ENCODE results near the gene PJVK. TPM values are rescaled to one million over a fixed set of nuclear protein-coding genes. Genes with fewer than 3 reads are reported as not detected.
"Not testable (repeated sequence)": the region's sequence is repeated elsewhere in the genome, so short reads cannot be mapped to it uniquely, and the experiment has no call there.

The PJVK gene
- total RNA-seq, 1 donor from 2014 or later = 2.0 TPM

DNA sequence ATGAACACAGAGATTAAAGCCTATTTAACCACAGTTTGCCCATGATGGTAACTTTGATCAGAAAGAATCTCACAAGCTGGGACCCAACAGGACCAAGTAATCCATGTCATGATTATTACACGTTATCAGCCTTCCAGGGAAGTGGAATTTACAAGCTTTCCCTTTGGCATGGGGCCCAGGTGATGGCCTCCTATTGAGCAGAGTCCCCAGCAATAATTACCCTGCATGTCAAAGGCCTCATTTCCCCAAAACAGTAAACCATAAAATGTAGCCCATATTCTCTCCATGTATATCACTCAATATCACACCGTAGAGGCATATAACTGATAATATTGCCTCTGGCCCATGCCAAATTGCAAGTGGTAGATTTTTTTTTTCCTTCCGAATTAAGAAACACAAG, 39.1 kb upstream of the PJVK start:
- Mint-ChIP-seq H3K9me3 (ENCODE audit: unreplicated experiment) (peaks cover 9% of the 10 kb centered on the region), H3K27me3 (ENCODE audit: unreplicated experiment) (no peaks in the 10 kb centered on the region), H3K36me3 (ENCODE audit: unreplicated experiment) (no peaks in the 10 kb centered on the region), H3K4me3 (ENCODE audit: unreplicated experiment) (no peak overlapping the region), H3K4me1 (ENCODE audit: low read depth, unreplicated experiment) (peaks cover 6% of the 10 kb centered on the region), H3K27ac (ENCODE audit: unreplicated experiment) (no peak overlapping the region)
- DNase-seq = no peak
- TF ChIP-seq CTCF (IDR thresholded peaks at IDR 0.05; ENCODE audit: partially characterized antibody, unreplicated experiment) = no peak

DNA sequence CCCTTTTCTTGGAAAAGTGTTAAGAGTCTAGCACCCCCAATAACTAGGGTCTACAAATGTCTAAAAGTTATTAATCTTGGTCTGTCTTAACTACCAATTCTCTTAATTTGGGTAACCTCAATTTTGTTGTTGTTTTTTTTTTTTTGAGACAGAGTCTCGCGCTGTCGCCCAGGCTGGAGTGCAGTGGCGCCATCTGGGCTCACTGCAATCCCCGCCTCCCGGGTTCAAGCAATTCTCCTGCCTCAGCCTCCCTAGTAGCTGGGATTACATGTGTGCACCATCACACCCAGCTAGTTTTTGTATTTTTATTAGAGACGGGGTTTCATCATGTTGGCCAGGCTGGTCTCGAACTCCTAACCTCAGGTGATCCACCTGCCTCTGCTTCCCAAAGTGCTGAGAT, 38.7 kb upstream of the PJVK start:
- not testable (repeated sequence) for DNase-seq; H3K27me3 Mint-ChIP-seq (ENCODE audit: unreplicated experiment); H3K9me3 Mint-ChIP-seq (ENCODE audit: unreplicated experiment); H3K4me1 Mint-ChIP-seq (ENCODE audit: low read depth, unreplicated experiment); H3K36me3 Mint-ChIP-seq (ENCODE audit: unreplicated experiment); H3K27ac Mint-ChIP-seq (ENCODE audit: unreplicated experiment)
- peak overlapping the region; percentile 97 for H3K4me3 Mint-ChIP-seq (ENCODE audit: unreplicated experiment)

GRCh38 chr2:178413472-178414265, 37.5 kb upstream of the PJVK start:
- Mint-ChIP-seq H3K36me3 (ENCODE audit: unreplicated experiment) (no peaks in the 10 kb centered on the region), H3K9me3 (ENCODE audit: unreplicated experiment) (peaks cover 9% of the 10 kb centered on the region), H3K4me3 (ENCODE audit: unreplicated experiment) (peak overlapping the region; percentile 97), H3K4me1 (ENCODE audit: low read depth, unreplicated experiment) (peaks cover 6% of the 10 kb centered on the region), H3K27me3 (ENCODE audit: unreplicated experiment) (no peaks in the 10 kb centered on the region), H3K27ac (ENCODE audit: unreplicated experiment) (peak overlapping the region; percentile 99)
- DNase-seq = peak; percentile 85
- no peak for TF ChIP-seq CTCF (IDR thresholded peaks at IDR 0.05; ENCODE audit: partially characterized antibody, unreplicated experiment)

GRCh38 chr2:178414266-178415247, 36.6 kb upstream of the PJVK start:
- TF ChIP-seq CTCF (IDR thresholded peaks at IDR 0.05; ENCODE audit: partially characterized antibody, unreplicated experiment) = peak; percentile 90
- H3K27ac Mint-ChIP-seq (ENCODE audit: unreplicated experiment) = peak overlapping the region; percentile 99
- H3K27me3 Mint-ChIP-seq (ENCODE audit: unreplicated experiment) = no peaks in the 10 kb centered on the region
- no peaks in the 10 kb centered on the region for H3K36me3 Mint-ChIP-seq (ENCODE audit: unreplicated experiment)
- peak overlapping the region; percentile 97 for H3K4me3 Mint-ChIP-seq (ENCODE audit: unreplicated experiment)
- peaks cover 9% of the 10 kb centered on the region for H3K9me3 Mint-ChIP-seq (ENCODE audit: unreplicated experiment)
- DNase-seq = peak; percentile 91
- peaks cover 6% of the 10 kb centered on the region for H3K4me1 Mint-ChIP-seq (ENCODE audit: low read depth, unreplicated experiment)

DNA sequence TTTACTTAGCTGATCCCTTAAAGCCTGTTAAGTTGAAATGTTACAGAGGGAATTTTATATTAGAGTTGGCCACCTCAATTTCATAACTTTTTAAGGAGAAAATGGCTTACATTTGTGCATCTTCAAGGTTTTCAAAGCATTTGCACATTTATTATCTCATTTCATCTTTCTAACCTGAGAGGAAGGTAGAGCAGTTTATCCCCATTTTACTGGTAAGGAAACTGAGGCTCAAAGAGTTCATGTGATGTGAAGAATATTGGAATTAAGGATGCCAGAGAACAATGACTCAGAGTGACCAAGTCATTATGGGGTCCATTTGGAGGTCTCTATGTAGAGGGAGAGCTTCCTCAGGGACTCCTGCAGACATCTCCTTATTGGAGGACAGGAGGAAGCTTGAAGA, 35.2 kb upstream of the PJVK start:
- Mint-ChIP-seq H3K4me3 (ENCODE audit: unreplicated experiment) (peak overlapping the region; percentile 4), H3K36me3 (ENCODE audit: unreplicated experiment) (no peaks in the 10 kb centered on the region), H3K27ac (ENCODE audit: unreplicated experiment) (no peak overlapping the region), H3K9me3 (ENCODE audit: unreplicated experiment) (peaks cover 9% of the 10 kb centered on the region), H3K4me1 (ENCODE audit: low read depth, unreplicated experiment) (peaks cover 6% of the 10 kb centered on the region), H3K27me3 (ENCODE audit: unreplicated experiment) (no peaks in the 10 kb centered on the region)
- no peak for DNase-seq
- no peak for TF ChIP-seq CTCF (IDR thresholded peaks at IDR 0.05; ENCODE audit: partially characterized antibody, unreplicated experiment)

Measured in glutamatergic neuron (in vitro differentiated cells).